Activated CD8-positive, alpha-beta T cell treated with anti-CD3 and anti-CD28 coated beads for 36 hours (primary cell): ENCODE measurements around the gene ADAM23. TPM values are rescaled to one million over a fixed set of nuclear protein-coding genes. Genes with fewer than 3 reads are reported as not detected.

ENCODE experiments used
- ATAC-seq: fragments of 200-7000 bp; cut with Tn5 transposase; one replicate; pipeline ENCODE4 v1.10.0; 2021; ENCODE audit warnings: mild to moderate bottlenecking, moderate library complexity
- CTCF ChIA-PET: fragments of 350-600 bp; sonication (Branson Sonifier 250); formaldehyde crosslinking; loops from one replicate; lab custom pipeline; 2021; ENCODE audit warnings: antibody characterized with exemption; lab: Charles Lee
- POLR2A ChIA-PET: fragments of 350-600 bp; sonication (Branson Sonifier 250); formaldehyde crosslinking; loops from one replicate; lab custom pipeline; 2021; ENCODE audit warnings: antibody characterized with exemption; lab: Charles Lee
- DNase-seq: peaks from one replicate; pipeline ENCODE4 v3.0.0-alpha.2; 2020
- H3K27ac Mint-ChIP-seq: one replicate; pipeline ENCODE4 v1.8.0; 2021; ENCODE audit warnings: mild to moderate bottlenecking, mixed read lengths
- H3K27me3 Mint-ChIP-seq: one replicate; pipeline ENCODE4 v1.8.0; 2021; ENCODE audit warnings: mixed read lengths
- H3K36me3 Mint-ChIP-seq: one replicate; pipeline ENCODE4 v1.8.0; 2021; ENCODE audit warnings: low read depth, mixed read lengths
- H3K4me1 Mint-ChIP-seq: one replicate; pipeline ENCODE4 v1.8.0; 2021; ENCODE audit warnings: low read depth, mixed read lengths
- H3K4me3 Mint-ChIP-seq: one replicate; pipeline ENCODE4 v1.8.0; 2021; ENCODE audit warnings: mild to moderate bottlenecking, moderate library complexity, mixed read lengths
- H3K9me3 Mint-ChIP-seq: one replicate; pipeline ENCODE4 v1.8.0; 2021; ENCODE audit warnings: mixed read lengths
- CTCF ChIP-seq: fragments of 200-600 bp; IDR thresholded peaks from one replicate; pipeline ENCODE4 v1.8.0; 2022; ENCODE audit warnings: antibody characterized with exemption, mild to moderate bottlenecking
- intact Hi-C: fragments of 100-400 bp; cut with micrococcal nuclease; formaldehyde crosslinking; loops from one replicate; pipeline ENCODE4 v1.10.0; 2022
- total RNA-seq, 2 experiments: library from RNA; stranded (reverse); gene quantifications; one replicate each; pipeline ENCODE4 v1.2.3, GENCODE V29; 2021

Gene ADAM23
- total RNA-seq, 2 experiments from 2014 or later = 0.07 to 0.54 TPM

DNA sequence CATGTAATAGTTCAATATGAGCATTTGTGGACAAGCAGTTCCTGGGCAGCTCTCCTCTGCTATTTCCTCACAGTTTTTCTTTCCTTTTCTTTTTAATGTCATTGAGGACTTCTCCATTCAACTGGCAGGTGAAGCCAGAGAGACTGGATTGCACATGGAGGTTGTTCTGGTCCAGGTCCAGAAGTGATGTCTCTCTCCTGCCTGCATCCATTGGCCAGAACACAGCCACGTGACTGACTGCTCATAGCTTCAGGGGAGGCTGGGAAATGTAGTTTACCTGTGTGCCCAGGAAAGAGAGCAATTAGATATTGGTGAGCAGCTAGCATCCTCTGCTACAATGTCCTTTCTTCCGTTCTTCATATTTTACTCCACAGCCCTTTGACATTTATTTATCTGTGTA is 20.2 kb upstream of the ADAM23 start:
- Mint-ChIP-seq H3K4me1 (no peaks in the 10 kb centered on the region), H3K27ac (no peak overlapping the region), H3K4me3 (no peak overlapping the region), H3K27me3 (peaks cover 4% of the 10 kb centered on the region), H3K36me3 (no peaks in the 10 kb centered on the region), H3K9me3 (peaks cover 3% of the 10 kb centered on the region)
- no peak for TF ChIP-seq CTCF
- no peak for DNase-seq
- ATAC-seq = no peak
- POLR2A ChIA-PET = no interaction called here
- intact Hi-C loops = no loop called here
- CTCF ChIA-PET = no interaction called here

GRCh38 chr2:206424134-206424533 is 19.2 kb upstream of the ADAM23 start:
- H3K4me1 Mint-ChIP-seq = no peaks in the 10 kb centered on the region
- no peaks in the 10 kb centered on the region for H3K9me3 Mint-ChIP-seq
- no peak overlapping the region for H3K27ac Mint-ChIP-seq
- ATAC-seq = no peak
- DNase-seq = no peak
- no peak overlapping the region for H3K4me3 Mint-ChIP-seq
- ChIA-PET CTCF (no interaction called here), POLR2A (no interaction called here)
- intact Hi-C loops = no loop called here
- H3K27me3 Mint-ChIP-seq = peaks cover 4% of the 10 kb centered on the region
- TF ChIP-seq CTCF = no peak
- H3K36me3 Mint-ChIP-seq = no peaks in the 10 kb centered on the region

- Mint-ChIP-seq H3K27me3 (peaks cover 4% of the 10 kb centered on the region), H3K27ac (no peak overlapping the region), H3K4me1 (no peaks in the 10 kb centered on the region), H3K36me3 (no peaks in the 10 kb centered on the region), H3K4me3 (no peak overlapping the region), H3K9me3 (no peaks in the 10 kb centered on the region)
- CTCF ChIA-PET = no interaction called here
- DNase-seq (no peak), ATAC-seq (no peak)
- no peak for TF ChIP-seq CTCF
- intact Hi-C loops = no loop called here
- POLR2A ChIA-PET = no interaction called here
Observed at GRCh38 chr2:206428783-206429182, 14.5 kb upstream of the ADAM23 start.

DNA sequence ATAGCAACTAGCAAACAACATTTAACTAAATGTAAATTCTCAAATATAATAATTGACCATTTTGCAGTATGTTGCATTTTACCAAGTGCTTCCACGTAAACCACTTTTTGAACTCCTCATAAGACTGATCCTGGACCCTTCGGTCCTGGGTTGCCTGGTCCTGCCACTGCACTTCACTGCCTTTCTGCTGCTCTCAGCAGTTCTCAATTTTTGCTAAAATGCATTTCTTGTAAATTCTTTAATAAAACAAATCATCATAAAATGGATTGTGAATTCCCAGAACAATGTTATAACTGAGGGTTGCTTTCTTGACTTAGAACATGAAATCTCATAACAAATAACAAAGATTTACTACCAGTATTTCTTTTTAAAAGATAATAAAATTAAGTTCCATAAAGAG is 12.9 kb upstream of the ADAM23 start:
- POLR2A ChIA-PET = no interaction called here
- CTCF ChIA-PET = no interaction called here
- peaks cover 5% of the 10 kb centered on the region for H3K27me3 Mint-ChIP-seq
- no peak for TF ChIP-seq CTCF
- no peaks in the 10 kb centered on the region for H3K9me3 Mint-ChIP-seq
- no peaks in the 10 kb centered on the region for H3K36me3 Mint-ChIP-seq
- no peak for DNase-seq
- H3K27ac Mint-ChIP-seq = no peak overlapping the region
- no peak overlapping the region for H3K4me3 Mint-ChIP-seq
- no peaks in the 10 kb centered on the region for H3K4me1 Mint-ChIP-seq
- ATAC-seq = no peak
- intact Hi-C loops = no loop called here

DNA sequence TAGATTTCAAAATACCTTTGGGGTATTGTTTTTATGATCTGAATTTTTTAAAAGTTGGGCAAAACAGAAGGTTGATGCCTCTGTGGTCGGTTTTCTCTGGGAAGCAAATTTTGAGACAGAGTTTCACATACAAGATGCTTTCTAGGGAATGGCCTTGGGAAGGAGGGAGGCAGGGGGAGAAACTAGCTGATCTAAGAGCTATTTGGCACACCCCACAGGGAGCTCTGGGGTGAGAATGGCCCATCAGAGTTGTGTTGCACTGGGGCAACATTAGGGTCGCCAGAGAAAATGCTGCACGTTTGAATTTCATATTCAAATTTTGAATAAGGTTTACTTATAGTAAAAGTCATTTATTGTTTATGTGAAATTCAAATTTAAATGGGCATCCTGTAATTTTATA is 11.9 kb upstream of the ADAM23 start:
- no peak overlapping the region for H3K27ac Mint-ChIP-seq
- peaks cover 7% of the 10 kb centered on the region for H3K27me3 Mint-ChIP-seq
- DNase-seq (no peak), ATAC-seq (no peak)
- ChIA-PET CTCF (no interaction called here), POLR2A (no interaction called here)
- no peaks in the 10 kb centered on the region for H3K36me3 Mint-ChIP-seq
- no peaks in the 10 kb centered on the region for H3K4me1 Mint-ChIP-seq
- no peaks in the 10 kb centered on the region for H3K9me3 Mint-ChIP-seq
- intact Hi-C loops = no loop called here
- no peak for TF ChIP-seq CTCF
- H3K4me3 Mint-ChIP-seq = no peak overlapping the region
